NCI-H82 treated with DMSO at 0.1 percent for 48 hours (cell line): Measurements from ENCODE around the gene HTR3B.
"Not testable (repeated sequence)": the region's sequence is repeated elsewhere in the genome, so short reads cannot be mapped to it uniquely, and the experiment has no call there.

Experiments
- DNase-seq: peaks from one replicate; lab custom pipeline; 2025; ENCODE audit not compliant: unreplicated experiment; lab: John Stamatoyannopoulos, UW

Gene HTR3B

DNA sequence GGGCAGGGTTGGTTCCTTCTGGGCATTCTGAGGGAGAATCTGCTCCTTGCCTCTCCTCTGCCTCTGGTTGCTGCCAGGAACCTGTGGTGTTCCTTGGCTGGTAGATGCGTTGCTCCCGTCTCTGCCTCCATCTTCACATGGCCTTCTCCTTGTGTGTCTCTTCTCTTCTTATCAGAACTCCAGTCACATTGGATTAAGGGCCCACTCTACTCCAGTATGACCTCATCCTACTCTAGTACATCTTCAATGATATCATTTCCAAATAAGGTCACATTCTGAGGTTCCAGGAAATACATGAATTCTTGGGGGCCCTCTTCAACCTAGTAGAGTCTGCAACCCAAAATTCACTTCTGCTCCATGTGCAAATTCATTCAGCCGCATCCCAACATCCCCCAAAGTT is 33.3 kb downstream of the HTR3B start:
- no peak for DNase-seq

DNA sequence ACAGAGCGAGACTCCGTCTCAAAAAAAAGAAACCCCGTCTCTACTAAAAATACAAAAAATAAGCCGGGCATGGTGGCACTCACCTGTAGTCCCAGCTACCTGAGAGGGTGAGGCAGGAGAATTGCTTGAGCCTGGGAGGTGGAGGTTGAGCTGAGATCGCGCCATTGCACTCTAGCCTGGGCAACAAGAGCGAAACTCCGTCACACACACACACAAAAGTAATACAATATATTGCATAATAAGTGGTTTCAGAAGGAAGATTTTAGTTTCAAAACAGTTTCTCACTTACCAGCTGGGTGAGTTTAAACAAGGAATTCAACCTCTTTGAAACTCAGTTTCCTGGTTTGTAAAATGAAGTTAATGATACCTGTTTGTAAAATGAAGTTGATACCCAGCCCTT is 37.7 kb downstream of the HTR3B start:
- DNase-seq = no peak

DNA sequence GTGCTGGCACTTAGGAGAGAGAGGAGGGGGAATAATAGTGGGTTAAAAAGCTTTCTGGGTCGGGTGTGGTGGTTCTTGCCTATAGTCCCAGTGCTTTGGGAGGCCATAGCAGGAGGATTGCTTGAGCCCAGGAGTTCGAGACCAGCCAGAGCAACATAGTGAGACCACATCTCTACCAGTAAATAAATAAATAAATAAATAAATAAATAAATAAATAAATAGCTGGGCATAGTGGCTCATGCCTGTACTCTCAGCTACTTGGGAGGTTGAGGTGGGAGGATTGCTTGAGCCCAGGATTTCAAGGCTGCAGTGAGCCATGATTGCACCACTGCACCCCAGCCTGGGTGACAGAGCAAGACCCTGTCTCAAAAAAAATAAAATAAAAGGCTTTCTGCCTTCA is 41.6 kb downstream of the HTR3B start:
- DNase-seq = not testable (repeated sequence)

DNA sequence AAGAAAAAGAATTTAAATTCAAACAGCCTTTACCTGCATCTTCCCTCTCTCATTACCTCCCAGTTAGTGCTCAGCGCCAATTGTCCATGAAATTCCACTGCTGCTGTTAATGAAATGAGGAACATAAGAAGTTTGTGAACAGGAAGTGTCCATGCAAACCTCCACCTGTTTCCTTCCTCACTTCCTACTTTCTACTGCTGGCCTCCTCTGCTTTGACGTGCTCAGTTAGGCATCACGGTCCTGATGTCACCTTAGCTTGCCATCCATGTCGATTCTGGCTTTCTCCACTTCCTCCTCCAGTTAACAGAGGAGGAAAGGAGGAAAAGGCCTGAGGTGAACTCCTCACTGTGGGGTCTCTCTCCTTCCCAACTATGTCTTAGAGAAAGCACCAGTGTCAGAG is 43.4 kb downstream of the HTR3B start:
- DNase-seq = no peak

DNA sequence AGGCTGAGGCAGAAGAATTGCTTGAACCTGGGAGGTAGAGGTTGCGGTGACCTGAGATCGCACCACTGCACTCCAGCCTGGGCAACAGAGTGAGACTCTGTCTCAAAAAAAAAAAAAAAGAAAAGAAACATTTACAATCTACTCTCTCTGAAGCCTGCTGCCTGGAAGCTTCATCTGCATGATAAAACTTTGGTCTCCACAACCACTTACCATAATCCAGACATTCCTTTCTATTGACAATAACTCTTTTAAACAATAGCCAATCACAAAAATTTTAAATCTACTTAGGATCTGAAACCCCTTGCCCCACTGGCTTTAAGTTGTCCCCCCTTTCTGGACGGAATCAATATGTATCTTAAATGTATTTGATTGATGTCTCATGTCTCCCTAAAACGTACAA is 45.3 kb downstream of the HTR3B start:
- DNase-seq = no peak

DNA sequence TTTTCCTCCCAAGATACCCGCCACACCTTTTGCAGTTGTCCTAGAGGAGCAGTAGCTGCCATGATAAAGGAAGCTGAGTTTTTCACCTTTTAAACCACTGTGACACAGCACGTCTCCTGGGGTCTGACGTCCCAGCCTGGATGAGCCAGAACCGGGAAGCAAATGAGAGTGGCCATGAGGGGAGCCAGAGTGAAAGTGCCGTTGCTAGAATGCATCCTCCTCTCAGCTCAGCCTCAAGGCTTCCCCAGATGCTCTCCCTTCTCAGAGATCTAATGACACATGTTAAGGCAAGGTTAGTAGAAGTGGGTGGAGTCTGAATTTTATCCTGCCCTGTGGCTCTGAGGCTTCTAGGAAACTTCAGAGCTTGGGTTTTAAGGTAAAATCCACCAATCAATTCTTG is 46.9 kb downstream of the HTR3B start:
- DNase-seq = no peak

DNA sequence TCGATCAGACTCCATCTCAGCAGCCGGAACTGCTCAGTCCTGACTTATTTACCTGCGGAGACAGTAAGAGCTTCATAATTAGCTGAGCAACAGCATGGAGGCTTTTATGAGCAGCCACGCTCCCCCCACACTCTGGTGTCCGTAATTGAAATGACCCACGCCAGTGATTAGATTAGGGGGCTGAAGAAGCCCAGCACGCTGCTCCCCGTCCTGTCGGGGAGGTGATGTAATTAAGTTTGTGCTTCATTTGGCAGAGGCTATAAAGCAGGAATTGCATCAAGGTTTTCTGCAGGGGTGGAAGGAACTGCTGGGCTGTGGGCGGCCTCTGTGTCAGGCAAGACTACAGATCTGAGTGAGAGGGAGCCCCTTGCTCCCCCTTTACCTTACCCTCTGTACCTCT is 47.5 kb downstream of the HTR3B start:
- DNase-seq = no peak

DNA sequence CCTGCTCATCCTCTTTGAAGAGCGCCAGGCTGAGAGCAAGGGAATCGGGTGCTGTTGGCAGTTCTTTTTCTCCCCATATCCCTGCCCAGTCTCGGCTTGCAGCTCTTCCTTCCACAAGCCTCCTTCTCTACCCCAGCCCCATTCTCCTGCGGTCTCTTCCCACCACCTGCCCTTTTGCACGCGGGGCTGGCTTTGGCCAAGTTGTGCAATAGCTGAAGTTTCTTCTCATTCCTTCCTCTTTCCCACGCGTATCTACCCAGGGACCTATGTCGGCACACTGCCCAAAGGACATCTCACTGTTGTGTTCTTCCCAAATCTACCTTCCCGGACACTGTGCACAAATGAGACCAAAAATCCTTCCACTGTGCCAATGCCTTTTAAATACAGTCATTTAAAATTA is 48.0 kb downstream of the HTR3B start:
- DNase-seq = no peak

DNA sequence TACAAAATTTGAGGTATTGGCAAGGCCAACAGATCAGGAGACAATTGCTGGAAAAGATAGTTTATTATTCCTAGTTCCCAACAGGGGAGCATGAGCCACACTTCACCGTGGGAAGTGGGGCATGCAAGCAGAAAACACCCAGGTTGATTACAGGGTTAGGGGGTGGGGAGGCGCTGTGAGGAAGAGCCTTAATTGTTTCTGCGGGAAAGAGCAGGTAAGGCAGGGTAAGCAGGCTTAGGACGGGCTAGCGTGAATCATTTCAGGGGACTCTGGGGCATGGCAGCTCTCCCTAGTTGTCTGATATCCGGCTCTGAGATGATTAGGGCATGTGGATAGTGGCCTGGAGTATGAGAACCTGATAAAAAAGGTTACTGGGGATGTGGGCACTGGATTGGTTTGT is 49.6 kb downstream of the HTR3B start:
- DNase-seq = no peak

DNA sequence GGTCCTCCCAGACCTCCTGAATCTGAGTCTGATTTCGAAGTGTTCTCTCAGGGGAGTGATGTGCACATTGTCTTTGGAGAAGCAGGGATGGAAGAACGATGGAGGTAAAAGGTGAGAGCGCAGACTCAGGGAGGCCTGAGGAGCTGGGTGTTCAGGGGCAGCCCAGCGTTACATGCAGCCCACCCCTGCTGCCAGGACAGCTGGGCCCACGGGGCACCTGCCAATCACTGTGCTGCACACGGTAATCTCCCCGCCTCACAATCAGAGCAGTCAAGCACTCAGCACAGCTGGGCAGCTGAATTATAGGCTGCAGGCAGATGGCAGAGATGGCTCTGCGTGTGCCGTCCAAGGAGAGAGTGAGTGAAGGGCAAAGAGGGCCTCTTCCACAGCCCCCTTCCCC is 52.4 kb downstream of the HTR3B start:
- DNase-seq = peak; percentile 39

DNA sequence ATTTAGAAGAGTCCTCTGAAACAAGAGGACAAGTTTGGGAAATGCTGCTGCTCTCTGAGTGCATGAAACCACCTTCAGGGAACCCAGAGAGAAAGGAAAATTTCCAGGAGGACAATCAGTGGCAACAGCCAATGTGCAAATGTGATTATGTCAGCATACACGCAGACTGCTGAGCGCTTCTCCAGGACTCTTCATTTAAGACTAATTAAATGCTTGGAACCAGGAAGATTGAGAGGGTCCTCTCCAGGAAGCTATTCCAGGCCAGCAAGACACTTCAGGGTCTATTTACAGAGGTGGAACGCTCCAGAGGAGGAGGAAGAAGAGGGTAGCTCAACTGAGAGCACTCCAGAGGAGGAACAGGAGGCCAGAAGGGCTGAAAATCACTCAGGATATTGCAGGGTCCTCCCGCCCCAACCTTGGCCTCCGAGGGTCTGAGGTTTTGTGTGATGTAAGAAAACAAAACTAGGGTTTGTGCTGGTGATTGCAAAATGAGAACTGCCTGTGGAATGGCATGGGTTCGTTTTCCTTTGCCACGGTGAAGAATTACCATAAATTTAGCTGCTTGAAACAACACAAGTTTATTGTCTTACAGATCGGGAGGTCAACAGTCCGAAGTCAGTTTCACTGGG is 56.2 kb downstream of the HTR3B start:
- DNase-seq = no peak

DNA sequence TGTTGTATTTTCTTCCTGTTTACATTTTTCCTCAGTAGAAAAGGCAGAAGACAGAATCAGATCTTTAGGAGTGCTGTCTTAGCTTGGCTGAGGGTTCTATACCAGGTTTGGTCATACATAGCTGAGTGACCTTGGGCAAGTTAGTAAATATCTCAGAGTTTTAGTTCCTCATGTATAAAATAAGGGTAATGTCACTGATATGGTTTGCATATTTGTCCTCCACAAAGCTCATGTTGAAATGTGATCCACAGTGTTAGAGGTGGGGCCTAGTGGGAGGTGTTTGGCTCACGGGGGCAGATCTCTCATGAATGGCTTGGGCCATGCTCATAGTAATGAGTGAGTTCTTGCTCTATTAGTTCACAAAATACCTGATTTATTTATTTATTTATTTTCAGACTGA is 62.8 kb downstream of the HTR3B start:
- DNase-seq = no peak

DNA sequence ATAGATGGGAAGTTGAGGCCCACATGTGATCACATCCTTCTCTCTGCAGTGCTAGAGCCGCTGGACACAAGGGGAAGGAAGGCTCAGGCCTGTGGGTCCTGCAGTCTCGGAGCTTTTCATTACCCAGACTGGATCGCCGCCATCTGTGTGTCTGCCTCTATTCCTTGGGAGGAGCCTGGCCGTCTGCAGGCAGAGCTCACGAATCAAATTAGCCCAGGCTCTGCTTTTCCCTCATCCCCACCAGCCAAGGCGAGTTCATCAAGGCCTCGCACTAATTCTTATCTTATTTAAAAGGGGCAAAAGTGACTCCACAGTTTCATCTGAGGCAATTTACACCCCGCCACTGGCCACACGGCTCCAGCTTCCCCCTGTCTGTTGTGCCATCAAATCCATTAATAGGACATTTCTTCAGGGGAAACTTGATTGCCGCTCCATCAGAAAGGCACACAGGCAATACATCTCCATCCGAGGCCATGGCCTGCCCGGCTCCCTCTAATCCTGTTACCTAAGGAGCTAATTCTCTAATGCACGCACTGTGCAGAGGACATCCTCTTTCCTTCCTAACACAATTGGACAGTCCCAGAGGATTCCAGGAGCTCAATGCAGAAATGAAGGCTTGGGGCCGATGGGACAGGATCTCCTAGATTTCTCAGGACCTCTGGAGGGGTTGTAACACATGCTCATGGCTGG is 67.1 kb downstream of the HTR3B start:
- peak; percentile 85 for DNase-seq

DNA sequence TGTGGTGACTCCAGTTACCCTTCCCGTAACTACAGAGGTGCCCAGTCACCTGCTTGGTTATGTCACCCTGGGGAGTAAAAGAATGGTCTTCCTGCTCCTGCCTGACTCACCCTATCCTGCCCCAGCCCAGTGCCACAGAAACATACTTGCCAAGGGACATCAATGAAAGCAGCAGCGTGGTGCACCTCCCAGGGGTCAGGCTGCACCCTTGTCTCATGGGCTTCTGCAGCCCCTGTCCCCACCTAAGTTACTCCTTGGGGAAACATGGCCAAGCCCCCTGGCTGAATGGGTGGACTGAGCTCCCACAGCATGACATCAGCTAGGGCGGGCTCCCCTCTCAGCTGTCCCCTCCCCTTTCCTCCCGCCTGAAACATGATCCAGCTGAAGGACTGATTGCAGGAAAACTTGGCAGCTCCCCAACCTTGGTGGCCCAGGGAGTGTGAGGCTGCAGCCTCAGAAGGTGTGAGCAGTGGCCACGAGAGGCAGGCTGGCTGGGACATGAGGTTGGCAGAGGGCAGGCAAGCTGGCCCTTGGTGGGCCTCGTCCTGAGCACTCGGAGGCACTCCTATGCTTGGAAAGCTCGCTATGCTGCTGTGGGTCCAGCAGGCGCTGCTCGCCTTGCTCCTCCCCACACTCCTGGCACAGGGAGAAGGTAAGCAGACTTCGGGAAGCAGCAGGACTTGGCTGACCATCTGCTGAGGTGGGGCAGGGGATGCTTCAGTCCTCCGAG is 70.3 kb downstream of the HTR3B start, which contains the start of gene HTR3A:
Gene HTR3A, plus strand, starts transcription at position 368 of the 730 bp plus-strand sequence. Its CDS starts 218 bp downstream, at position 586.
- DNase-seq = peak; percentile 61

DNA sequence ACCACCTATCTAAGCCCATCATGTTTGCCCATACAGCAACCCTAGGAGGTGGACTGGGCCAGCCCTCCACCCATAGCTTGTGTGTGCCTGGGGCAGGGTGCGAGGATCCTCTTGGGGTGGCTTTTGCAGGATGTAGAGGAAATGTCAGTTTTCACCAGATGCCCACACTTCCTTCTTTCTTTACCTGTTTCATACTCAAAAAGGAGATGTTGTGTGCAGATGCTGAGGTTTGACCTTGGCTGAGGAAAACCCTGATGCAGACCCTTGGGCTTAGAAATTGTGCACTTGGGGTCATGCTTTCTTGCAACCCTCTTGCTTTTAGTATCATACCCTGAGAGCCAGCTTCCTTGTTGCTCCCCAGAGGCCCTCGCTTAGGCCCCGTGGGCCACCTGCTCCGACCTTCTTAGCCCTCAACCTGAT is 72.5 kb downstream of the HTR3B start:
- DNase-seq = no peak

DNA sequence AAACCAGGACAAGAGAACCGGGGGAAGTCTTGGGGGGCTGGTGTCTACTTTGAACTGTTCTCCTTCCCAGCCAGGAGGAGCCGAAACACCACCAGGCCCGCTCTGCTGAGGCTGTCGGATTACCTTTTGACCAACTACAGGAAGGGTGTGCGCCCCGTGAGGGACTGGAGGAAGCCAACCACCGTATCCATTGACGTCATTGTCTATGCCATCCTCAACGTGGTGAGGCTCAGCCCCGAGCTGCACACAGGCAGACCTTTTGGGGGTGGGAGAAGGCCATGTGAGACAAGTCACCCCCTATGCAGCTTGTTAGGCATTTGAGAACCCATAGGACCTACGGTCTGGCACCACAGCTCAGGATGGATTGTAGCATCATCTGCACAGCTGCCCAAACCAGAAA is 73.1 kb downstream of the HTR3B start:
- DNase-seq = no peak

DNA sequence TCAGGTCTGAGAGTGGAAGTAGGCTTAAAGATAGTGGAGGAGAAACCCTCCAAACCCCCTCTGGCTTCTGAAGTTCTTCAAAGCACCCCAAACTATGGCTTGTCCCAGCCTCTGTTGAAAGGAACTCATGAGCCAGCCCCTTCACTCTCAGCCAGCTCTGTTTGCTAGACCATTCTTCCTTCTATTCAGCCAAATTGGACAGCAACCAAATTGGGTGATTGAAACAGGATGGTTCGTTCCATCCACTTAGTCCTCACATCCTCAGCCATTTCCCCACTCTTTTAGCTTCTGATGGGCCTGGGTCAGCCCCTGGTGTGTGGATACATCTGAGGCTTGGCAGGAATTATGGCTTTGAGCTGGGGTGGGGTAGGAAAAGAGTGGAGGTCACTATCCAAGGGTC is 74.8 kb downstream of the HTR3B start:
- DNase-seq = no peak

DNA sequence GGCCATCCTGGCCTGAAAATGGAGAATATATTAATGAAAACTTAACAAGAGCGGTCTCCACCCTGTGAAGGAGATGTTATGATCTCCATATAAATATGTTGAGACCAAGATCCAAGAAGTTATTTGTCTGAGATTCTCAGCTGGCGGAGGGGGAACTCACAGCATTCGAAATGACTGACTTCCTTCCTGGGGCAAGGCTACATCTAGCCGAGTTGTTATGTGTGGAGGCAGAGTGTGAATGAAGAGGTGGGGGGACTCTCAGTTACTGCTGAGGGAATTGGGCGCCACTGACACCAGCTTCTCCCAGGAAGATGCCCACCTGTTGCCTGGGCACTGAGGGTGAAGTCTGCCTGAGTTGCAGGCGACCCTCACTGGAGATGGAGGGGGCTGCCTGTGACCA is 76.2 kb downstream of the HTR3B start:
- DNase-seq = no peak

DNA sequence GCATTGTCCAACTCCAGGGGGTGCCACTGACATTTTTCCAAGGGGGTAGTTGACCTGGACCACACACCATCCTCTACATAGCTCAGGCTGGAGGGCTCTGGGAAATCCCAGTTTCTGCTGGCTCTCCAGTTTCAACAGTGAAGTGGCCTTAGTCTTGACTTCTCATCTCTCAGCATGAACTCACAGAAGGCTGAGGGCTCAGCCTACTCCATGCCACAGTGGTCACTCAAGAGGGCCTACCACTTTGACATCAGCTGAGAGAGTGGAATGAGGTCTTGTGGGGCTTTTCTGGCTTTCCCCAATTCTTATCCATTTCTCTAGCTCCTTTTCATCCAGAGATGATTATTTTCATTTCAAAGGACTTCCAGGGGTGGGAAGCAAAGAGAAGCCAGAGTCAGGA is 77.7 kb downstream of the HTR3B start:
- DNase-seq = no peak

DNA sequence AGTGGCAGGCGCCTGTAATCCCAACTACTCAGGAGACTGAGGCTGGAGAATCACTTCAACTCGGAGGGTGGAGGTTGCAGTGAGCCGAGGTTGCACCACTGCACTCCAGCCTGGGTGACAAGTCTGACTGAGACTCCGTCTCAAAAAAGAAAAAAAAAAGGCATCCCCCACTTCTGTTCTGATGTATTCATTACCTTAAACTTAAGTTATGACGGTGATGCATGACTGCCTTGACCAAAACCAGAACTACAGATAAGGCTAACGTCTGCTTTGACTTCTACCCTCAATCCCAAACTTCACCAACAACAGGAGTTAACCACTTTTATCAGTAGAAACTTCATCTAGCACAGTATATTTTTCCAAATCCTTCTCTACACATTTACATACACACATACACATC is 80.2 kb downstream of the HTR3B start:
- DNase-seq = no peak

DNA sequence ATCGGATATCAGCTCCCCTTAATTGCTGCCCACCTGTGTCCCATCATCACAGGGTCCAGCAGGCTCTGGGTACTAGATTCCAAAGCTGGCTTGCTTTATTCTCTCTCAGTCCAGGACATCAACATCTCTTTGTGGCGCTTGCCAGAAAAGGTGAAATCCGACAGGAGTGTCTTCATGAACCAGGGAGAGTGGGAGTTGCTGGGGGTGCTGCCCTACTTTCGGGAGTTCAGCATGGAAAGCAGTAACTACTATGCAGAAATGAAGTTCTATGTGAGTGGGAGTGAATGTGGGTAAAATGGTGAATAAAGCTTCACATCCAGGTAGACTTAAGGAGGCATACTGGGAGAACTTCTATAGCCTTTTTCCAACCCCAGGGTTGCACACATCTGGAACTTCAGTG is 81.3 kb downstream of the HTR3B start:
- DNase-seq = no peak
